Measurements from ENCODE around the gene HECW1.

HECW1 gene

DNA sequence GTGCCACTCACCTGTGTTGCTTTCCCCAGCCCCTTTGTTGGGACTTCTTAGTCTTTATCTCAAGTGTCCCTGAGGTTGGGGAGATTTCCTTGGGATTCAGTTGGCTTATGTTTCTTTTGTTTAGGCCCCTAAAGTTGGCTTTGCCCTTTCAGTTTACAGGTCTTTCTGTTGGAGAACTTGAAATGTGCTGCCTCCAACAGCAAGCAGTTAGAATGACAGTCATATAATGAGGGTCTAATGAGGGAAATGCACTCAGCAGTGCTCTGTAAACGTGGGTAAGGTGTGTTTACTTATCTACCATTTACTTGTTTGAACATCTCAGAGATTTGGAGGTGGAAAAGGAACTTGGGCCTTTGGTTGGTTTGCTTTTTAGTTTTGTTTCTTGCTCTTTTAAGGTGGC lies 279.1 kb downstream of the HECW1 start:
- H3K9me3 ChIP-seq (ENCODE audit: control insufficient read depth, insufficient read depth, low read depth, low read length) = no peaks in the 10 kb centered on the region
- POLR2A ChIA-PET = no interaction called here
- no peak for TF ChIP-seq ZNF214 (tag by site-specific recombination; IDR thresholded peaks at IDR 0.05; ENCODE audit: borderline replicate concordance)
- TF ChIP-seq, protein P1, sequence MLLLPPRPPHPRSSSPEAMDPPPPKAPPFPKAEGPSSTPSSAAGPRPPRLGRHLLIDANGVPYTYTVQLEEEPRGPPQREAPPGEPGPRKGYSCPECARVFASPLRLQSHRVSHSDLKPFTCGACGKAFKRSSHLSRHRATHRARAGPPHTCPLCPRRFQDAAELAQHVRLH (tag by site-specific recombination; IDR thresholded peaks at IDR 0.05) = no peak
- TF ChIP-seq ZNF132 (tag by site-specific recombination; IDR thresholded peaks at IDR 0.05; ENCODE audit: borderline replicate concordance) = no peak
- no peak for TF ChIP-seq PRDM1 (tag by site-specific recombination; IDR thresholded peaks at IDR 0.05)
- TF ChIP-seq ZNF155 (tag by site-specific recombination; IDR thresholded peaks at IDR 0.05) = no peak

DNA sequence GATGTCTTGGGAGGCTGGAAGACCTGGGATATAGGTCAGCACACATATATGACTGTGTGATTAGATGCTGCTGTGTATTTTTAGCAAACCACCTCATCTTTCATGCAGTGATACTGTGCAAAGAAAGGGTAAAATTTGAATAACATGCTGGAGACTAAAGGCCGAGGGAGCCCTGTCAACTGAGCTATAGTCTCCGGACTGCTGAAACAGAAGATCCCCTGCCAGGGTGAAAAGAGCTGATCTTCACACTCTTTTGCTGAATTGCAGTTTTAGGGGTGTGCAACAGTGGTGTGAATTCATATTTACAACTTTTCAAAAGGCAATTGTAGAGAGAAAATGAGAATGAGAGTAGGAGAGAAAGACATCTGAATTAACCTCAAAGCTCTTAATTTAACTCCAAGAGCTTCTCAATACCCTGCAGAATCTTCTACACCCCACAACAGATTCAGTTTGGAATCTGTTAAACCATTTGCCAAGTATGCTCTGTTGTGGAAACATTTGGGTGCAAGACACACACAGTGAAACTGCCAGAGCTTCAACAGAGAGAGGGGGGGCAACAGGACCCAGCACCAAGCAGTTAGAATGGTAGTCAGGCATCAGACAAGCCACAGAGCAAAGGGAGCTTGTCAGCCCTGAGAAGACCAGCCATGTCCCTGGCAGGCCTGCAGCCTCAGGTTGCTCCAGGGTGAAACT lies 280.3 kb downstream of the HECW1 start:
- H3K4me1 ChIP-seq (ENCODE audit: control insufficient read depth, insufficient read depth, low read length) = no peaks in the 10 kb centered on the region
- H3K36me3 ChIP-seq (ENCODE audit: control insufficient read depth in 2 of 2, insufficient read depth in 1 of 2, low read length in 2 of 2) = no peaks in the 10 kb centered on the region
- no peaks in the 10 kb centered on the region for H3K9me3 ChIP-seq (ENCODE audit: control insufficient read depth, insufficient read depth, low read depth, low read length)
- H3K27ac ChIP-seq (ENCODE audit: extremely low read depth, low read depth, low read length) = no peak overlapping the region
- POLR2A ChIA-PET = no interaction called here
- CTCF ChIA-PET = interaction anchor here (1.2 kb wide), 1 partner anchor 47 kb away, joined by 3 read pairs; no protein-coding TSS in a partner anchor
- no peak overlapping the region for H3K4me3 ChIP-seq (ENCODE audit: low read depth, low read length)
- TF ChIP-seq ZNF112 (tag by site-specific recombination; IDR thresholded peaks at IDR 0.05) = no peak
- TF ChIP-seq ZSCAN5A (tag by site-specific recombination; IDR thresholded peaks at IDR 0.05) = no peak
- TF ChIP-seq ZNF544 (tag by site-specific recombination; IDR thresholded peaks at IDR 0.05) = no peak
- no peak for TF ChIP-seq ZSCAN30 (tag by site-specific recombination; IDR thresholded peaks at IDR 0.05)
- TF ChIP-seq, protein P2, sequence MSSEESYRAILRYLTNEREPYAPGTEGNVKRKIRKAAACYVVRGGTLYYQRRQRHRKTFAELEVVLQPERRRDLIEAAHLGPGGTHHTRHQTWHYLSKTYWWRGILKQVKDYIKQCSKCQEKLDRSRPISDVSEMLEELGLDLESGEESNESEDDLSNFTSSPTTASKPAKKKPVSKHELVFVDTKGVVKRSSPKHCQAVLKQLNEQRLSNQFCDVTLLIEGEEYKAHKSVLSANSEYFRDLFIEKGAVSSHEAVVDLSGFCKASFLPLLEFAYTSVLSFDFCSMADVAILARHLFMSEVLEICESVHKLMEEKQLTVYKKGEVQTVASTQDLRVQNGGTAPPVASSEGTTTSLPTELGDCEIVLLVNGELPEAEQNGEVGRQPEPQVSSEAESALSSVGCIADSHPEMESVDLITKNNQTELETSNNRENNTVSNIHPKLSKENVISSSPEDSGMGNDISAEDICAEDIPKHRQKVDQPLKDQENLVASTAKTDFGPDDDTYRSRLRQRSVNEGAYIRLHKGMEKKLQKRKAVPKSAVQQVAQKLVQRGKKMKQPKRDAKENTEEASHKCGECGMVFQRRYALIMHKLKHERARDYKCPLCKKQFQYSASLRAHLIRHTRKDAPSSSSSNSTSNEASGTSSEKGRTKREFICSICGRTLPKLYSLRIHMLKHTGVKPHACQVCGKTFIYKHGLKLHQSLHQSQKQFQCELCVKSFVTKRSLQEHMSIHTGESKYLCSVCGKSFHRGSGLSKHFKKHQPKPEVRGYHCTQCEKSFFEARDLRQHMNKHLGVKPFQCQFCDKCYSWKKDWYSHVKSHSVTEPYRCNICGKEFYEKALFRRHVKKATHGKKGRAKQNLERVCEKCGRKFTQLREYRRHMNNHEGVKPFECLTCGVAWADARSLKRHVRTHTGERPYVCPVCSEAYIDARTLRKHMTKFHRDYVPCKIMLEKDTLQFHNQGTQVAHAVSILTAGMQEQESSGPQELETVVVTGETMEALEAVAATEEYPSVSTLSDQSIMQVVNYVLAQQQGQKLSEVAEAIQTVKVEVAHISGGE (tag by site-specific recombination; conservative IDR thresholded peaks at IDR 0.05; ENCODE audit: low read depth) = no peak
- TF ChIP-seq, protein P3, sequence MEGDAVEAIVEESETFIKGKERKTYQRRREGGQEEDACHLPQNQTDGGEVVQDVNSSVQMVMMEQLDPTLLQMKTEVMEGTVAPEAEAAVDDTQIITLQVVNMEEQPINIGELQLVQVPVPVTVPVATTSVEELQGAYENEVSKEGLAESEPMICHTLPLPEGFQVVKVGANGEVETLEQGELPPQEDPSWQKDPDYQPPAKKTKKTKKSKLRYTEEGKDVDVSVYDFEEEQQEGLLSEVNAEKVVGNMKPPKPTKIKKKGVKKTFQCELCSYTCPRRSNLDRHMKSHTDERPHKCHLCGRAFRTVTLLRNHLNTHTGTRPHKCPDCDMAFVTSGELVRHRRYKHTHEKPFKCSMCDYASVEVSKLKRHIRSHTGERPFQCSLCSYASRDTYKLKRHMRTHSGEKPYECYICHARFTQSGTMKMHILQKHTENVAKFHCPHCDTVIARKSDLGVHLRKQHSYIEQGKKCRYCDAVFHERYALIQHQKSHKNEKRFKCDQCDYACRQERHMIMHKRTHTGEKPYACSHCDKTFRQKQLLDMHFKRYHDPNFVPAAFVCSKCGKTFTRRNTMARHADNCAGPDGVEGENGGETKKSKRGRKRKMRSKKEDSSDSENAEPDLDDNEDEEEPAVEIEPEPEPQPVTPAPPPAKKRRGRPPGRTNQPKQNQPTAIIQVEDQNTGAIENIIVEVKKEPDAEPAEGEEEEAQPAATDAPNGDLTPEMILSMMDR (tag by site-specific recombination; IDR thresholded peaks at IDR 0.05) = no peak
- no peak for TF ChIP-seq ZNF23 (tag by site-specific recombination; IDR thresholded peaks at IDR 0.05; ENCODE audit: borderline replicate concordance)
- no peak for TF ChIP-seq ZNF626 (tag by site-specific recombination; IDR thresholded peaks at IDR 0.05)
- no peak for TF ChIP-seq BCL11B (tag by site-specific recombination; IDR thresholded peaks at IDR 0.05; ENCODE audit: low read depth)
- no peak for TF ChIP-seq ZNF248 (tag by site-specific recombination; IDR thresholded peaks at IDR 0.05)
- no peak for TF ChIP-seq MZF1 (tag by site-specific recombination; IDR thresholded peaks at IDR 0.05; ENCODE audit: borderline replicate concordance)

More for the DNA sequence above, 279.1 kb downstream of the HECW1 start:
- no peaks in the 10 kb centered on the region for H3K4me1 ChIP-seq (ENCODE audit: control insufficient read depth, insufficient read depth, low read length)
- CTCF ChIA-PET = no interaction called here
- H3K4me3 ChIP-seq (ENCODE audit: low read depth, low read length) = no peak overlapping the region
- no peaks in the 10 kb centered on the region for H3K36me3 ChIP-seq (ENCODE audit: control insufficient read depth in 2 of 2, insufficient read depth in 1 of 2, low read length in 2 of 2)
- no peak overlapping the region for H3K27ac ChIP-seq (ENCODE audit: extremely low read depth, low read depth, low read length)
